Measurements from ENCODE around the gene AGBL1. TPM values are rescaled to one million over a fixed set of nuclear protein-coding genes. Genes with fewer than 3 reads are reported as not detected.
"Not testable (repeated sequence)": the region's sequence is repeated elsewhere in the genome, so short reads cannot be mapped to it uniquely, and the experiment has no call there.

The AGBL1 gene
- total and polyA plus RNA-seq, 2 donors: under 0.01 to 0.02 TPM

DNA sequence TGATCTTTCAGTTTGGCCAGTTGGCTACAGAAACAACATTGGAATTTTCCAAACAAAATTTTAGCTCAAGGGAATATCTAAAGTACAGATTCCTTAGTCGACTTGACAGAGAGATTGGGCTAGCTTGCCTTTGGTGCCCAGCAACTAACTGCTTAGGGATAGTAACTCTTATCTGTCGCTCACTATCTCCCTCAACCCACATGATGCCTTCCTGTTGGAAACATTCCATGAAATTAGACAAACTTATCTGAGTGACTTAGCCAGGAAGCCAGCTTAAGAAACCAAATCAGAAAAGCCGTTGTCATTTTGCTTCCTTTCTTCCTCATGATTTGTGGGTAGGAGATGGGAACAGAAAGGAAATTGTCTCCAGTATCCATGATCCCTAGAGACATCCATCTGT lies 791.2 kb downstream of the AGBL1 start:
- Histone ChIP-seq H3K4me1 (ENCODE audit: control insufficient read depth in 2 of 2, insufficient read depth in 2 of 2, low read length in 2 of 2) (no peaks in the 10 kb centered on the region), H3K4me3 (ENCODE audit: low read length in 2 of 2) (no peak overlapping the region)

DNA sequence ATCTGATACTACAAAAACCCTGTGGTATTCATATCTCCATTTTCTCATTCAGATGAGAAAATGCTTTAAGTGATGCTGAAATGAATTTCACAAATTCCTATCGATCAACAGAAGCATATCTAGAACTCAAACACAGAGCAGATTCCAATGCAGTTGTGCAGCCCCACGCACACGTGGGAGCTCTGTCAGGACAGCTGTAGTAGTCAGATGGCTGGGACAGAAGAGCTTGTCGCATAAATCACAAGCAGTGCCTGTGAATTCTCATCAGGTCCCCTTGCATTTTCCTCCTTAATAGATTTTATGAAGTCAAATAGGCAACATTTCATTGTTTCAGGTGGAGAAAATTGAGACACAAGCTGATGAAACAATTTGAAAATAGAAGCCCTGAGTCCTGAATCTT lies 792.3 kb downstream of the AGBL1 start:
- Histone ChIP-seq H3K36me3 (ENCODE audit: control insufficient read depth in 2 of 2, insufficient read depth in 2 of 2, low read length in 1 of 2) (no peaks in the 10 kb centered on the region), H3K27ac (ENCODE audit: low read depth in 1 of 2, low read length in 1 of 2) (no peak overlapping the region), H3K4me3 (ENCODE audit: low read length in 2 of 2) (no peak overlapping the region), H3K27me3 (ENCODE audit: control insufficient read depth in 2 of 2, insufficient read depth in 1 of 2, low read length in 1 of 2) (no peaks in the 10 kb centered on the region), H3K9me3 (ENCODE audit: control insufficient read depth in 2 of 2, insufficient read depth in 1 of 2, low read length in 1 of 2) (no peaks in the 10 kb centered on the region), H3K4me1 (ENCODE audit: control insufficient read depth in 2 of 2, insufficient read depth in 2 of 2, low read length in 2 of 2) (no peaks in the 10 kb centered on the region)
- 92% methylated on average over 4 of the region's 4 CpGs for WGBS
- no peak for DNase-seq (ENCODE audit: low read depth in 6 of 9, low spot score in 9 of 9)

More for the DNA sequence above, 791.2 kb downstream of the AGBL1 start:
- 74% methylated on average over 3 of the region's 3 CpGs for WGBS
- Histone ChIP-seq H3K27me3 (ENCODE audit: control insufficient read depth in 2 of 2, insufficient read depth in 1 of 2, low read length in 1 of 2) (no peaks in the 10 kb centered on the region), H3K36me3 (ENCODE audit: control insufficient read depth in 2 of 2, insufficient read depth in 2 of 2, low read length in 1 of 2) (no peaks in the 10 kb centered on the region), H3K9me3 (ENCODE audit: control insufficient read depth in 2 of 2, insufficient read depth in 1 of 2, low read length in 1 of 2) (no peaks in the 10 kb centered on the region), H3K27ac (ENCODE audit: low read depth in 1 of 2, low read length in 1 of 2) (no peak overlapping the region)
- no peak for DNase-seq (ENCODE audit: low read depth in 6 of 9, low spot score in 9 of 9)

DNA sequence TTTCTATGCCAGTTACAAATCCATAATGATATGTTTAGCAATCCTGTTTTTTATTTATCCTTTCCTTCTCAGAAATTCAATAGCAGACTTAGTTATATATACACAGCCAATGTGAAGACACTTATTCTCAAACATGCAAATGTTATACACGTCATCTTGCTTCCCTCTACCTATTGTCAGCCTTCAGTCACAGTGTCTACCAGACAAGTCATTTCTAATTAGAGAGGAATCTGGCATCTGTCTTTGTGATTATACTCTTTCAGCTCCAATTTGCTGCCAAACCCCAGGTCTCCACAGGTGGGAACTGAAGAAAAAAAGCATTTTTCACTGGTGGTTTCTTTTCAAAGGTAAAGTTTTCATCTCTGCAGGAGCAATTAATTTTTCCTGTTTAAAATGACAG lies 793.1 kb downstream of the AGBL1 start:
- WGBS: 95% methylated on average over 1 of the region's 1 CpG
- Histone ChIP-seq H3K4me1 (ENCODE audit: control insufficient read depth in 2 of 2, insufficient read depth in 2 of 2, low read length in 2 of 2) (no peaks in the 10 kb centered on the region), H3K9me3 (ENCODE audit: control insufficient read depth in 2 of 2, insufficient read depth in 1 of 2, low read length in 1 of 2) (no peaks in the 10 kb centered on the region)

DNA sequence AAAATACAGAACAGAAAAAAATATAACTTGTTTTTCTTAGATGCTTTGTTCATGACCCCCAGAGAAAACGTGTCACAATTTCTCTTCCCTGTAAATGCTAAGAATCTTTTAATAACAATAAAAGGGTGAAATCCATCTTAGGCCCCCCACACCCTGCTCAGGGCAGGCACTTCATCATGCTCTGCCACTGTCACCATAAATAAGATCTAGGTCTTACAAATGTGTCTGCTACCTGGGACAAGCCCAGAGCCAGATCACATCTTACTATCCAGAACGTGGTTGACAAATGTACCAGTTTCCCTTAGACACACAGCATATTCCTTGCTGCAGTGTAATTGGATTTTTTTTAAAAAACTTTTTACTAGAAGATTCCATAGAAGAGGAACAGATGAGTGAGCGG lies 795.4 kb downstream of the AGBL1 start:
- no peak for DNase-seq (ENCODE audit: low read depth in 6 of 9, low spot score in 9 of 9)
- WGBS: 88% methylated on average over 3 of the region's 3 CpGs
- H3K4me3 ChIP-seq (ENCODE audit: low read length in 2 of 2): no peak overlapping the region
- no peaks in the 10 kb centered on the region for H3K36me3 ChIP-seq (ENCODE audit: control insufficient read depth in 2 of 2, insufficient read depth in 2 of 2, low read length in 1 of 2)
- H3K27me3 ChIP-seq (ENCODE audit: control insufficient read depth in 2 of 2, insufficient read depth in 1 of 2, low read length in 1 of 2): no peaks in the 10 kb centered on the region
- no peaks in the 10 kb centered on the region for H3K9me3 ChIP-seq (ENCODE audit: control insufficient read depth in 2 of 2, insufficient read depth in 1 of 2, low read length in 1 of 2)
- H3K4me1 ChIP-seq (ENCODE audit: control insufficient read depth in 2 of 2, insufficient read depth in 2 of 2, low read length in 2 of 2): no peaks in the 10 kb centered on the region
- H3K27ac ChIP-seq (ENCODE audit: low read depth in 1 of 2, low read length in 1 of 2): no peak overlapping the region

More for the DNA sequence above, 793.1 kb downstream of the AGBL1 start:
- no peak overlapping the region for H3K27ac ChIP-seq (ENCODE audit: low read depth in 1 of 2, low read length in 1 of 2)
- no peak overlapping the region for H3K4me3 ChIP-seq (ENCODE audit: low read length in 2 of 2)
- no peak for DNase-seq (ENCODE audit: low read depth in 6 of 9, low spot score in 9 of 9)
- H3K36me3 ChIP-seq (ENCODE audit: control insufficient read depth in 2 of 2, insufficient read depth in 2 of 2, low read length in 1 of 2): no peaks in the 10 kb centered on the region
- H3K27me3 ChIP-seq (ENCODE audit: control insufficient read depth in 2 of 2, insufficient read depth in 1 of 2, low read length in 1 of 2): no peaks in the 10 kb centered on the region

DNA sequence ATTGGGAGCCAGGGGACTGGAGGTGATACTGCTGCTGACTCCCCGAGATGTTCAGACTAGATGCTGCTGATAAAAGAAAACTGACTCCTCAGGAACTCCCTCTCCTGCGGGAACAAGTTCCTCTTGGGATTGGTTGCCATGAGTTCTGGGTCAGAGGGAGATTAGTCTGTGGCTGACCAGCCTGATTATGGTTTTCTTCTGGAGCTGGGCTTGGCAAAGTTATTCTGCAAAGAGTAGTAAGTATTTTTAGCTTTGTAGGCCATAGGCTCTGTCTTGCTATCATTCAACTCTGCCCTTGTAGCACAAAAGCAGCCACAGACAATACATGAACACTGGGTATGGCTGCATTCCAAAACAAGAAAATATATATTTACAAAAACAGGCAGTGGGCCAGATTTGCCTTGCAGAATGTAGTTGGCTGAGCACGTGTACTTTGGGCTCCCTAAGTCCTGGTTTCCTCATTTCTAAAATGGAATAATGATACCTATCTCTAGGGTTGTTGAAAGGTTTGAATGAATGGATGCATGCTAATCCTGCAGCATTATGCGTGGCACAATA lies 796.8 kb downstream of the AGBL1 start:
- no peak overlapping the region for H3K27ac ChIP-seq (ENCODE audit: low read depth in 1 of 2, low read length in 1 of 2)
- no peaks in the 10 kb centered on the region for H3K9me3 ChIP-seq (ENCODE audit: control insufficient read depth in 2 of 2, insufficient read depth in 1 of 2, low read length in 1 of 2)
- 84% methylated on average over 4 of the region's 4 CpGs for WGBS
- H3K4me3 ChIP-seq (ENCODE audit: low read length in 2 of 2): no peak overlapping the region
- H3K36me3 ChIP-seq (ENCODE audit: control insufficient read depth in 2 of 2, insufficient read depth in 2 of 2, low read length in 1 of 2): no peaks in the 10 kb centered on the region
- H3K27me3 ChIP-seq (ENCODE audit: control insufficient read depth in 2 of 2, insufficient read depth in 1 of 2, low read length in 1 of 2): no peaks in the 10 kb centered on the region
- no peak for DNase-seq (ENCODE audit: low read depth in 6 of 9, low spot score in 9 of 9)
- no peaks in the 10 kb centered on the region for H3K4me1 ChIP-seq (ENCODE audit: control insufficient read depth in 2 of 2, insufficient read depth in 2 of 2, low read length in 2 of 2)

DNA sequence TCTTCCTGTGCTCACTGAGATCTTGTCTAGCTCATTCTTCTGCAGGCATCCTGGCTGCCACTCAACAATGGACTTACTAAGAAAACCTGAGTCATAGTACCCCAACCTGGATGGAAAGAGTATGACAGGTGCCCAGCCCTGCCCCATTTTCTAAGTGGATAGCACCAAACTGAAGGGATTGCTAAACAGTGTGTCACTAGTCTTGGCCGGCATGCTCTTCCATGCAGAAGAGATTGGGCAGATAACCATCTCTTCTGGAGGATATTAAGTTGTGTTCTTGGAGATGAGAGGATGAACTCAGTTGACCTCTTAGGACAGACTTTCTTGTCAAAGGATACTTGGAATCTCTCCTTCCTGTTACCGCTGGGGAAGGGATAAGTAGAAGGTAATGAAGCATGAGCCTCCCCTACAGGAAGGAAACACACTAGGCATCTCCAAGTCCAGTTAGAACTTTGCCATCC lies 797.5 kb downstream of the AGBL1 start:
- no peak for DNase-seq (ENCODE audit: low read depth in 6 of 9, low spot score in 9 of 9)
- Histone ChIP-seq H3K36me3 (ENCODE audit: control insufficient read depth in 2 of 2, insufficient read depth in 2 of 2, low read length in 1 of 2) (no peaks in the 10 kb centered on the region), H3K27me3 (ENCODE audit: control insufficient read depth in 2 of 2, insufficient read depth in 1 of 2, low read length in 1 of 2) (no peaks in the 10 kb centered on the region), H3K27ac (ENCODE audit: low read depth in 1 of 2, low read length in 1 of 2) (no peak overlapping the region), H3K4me1 (ENCODE audit: control insufficient read depth in 2 of 2, insufficient read depth in 2 of 2, low read length in 2 of 2) (no peaks in the 10 kb centered on the region), H3K9me3 (ENCODE audit: control insufficient read depth in 2 of 2, insufficient read depth in 1 of 2, low read length in 1 of 2) (no peaks in the 10 kb centered on the region), H3K4me3 (ENCODE audit: low read length in 2 of 2) (no peak overlapping the region)
- WGBS: 61% methylated on average over 2 of the region's 2 CpGs

DNA sequence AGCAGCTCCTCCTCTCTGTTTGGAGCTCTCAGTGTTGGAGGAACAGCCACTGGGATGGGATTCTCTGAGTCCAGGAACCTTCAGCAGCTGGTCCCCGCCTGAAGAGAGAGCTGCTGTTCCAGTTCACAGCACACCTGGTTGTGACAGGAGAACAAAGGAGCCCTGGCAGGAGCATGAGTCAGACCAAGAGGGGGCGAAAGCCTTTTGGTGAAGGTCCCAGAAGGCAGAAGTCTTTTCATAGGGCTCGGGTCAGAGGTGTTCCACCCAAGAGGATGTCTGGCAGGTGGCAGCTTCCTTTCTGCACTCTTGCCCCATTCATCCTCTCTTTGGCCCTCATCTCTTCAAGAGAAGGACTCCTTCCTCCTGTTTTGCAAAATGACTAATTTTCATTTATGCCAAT lies 799.2 kb downstream of the AGBL1 start:
- not testable (repeated sequence) for H3K9me3 ChIP-seq (ENCODE audit: control insufficient read depth in 2 of 2, insufficient read depth in 1 of 2, low read length in 1 of 2); H3K27ac ChIP-seq (ENCODE audit: low read depth in 1 of 2, low read length in 1 of 2)
- WGBS: 81% methylated on average over 3 of the region's 3 CpGs

DNA sequence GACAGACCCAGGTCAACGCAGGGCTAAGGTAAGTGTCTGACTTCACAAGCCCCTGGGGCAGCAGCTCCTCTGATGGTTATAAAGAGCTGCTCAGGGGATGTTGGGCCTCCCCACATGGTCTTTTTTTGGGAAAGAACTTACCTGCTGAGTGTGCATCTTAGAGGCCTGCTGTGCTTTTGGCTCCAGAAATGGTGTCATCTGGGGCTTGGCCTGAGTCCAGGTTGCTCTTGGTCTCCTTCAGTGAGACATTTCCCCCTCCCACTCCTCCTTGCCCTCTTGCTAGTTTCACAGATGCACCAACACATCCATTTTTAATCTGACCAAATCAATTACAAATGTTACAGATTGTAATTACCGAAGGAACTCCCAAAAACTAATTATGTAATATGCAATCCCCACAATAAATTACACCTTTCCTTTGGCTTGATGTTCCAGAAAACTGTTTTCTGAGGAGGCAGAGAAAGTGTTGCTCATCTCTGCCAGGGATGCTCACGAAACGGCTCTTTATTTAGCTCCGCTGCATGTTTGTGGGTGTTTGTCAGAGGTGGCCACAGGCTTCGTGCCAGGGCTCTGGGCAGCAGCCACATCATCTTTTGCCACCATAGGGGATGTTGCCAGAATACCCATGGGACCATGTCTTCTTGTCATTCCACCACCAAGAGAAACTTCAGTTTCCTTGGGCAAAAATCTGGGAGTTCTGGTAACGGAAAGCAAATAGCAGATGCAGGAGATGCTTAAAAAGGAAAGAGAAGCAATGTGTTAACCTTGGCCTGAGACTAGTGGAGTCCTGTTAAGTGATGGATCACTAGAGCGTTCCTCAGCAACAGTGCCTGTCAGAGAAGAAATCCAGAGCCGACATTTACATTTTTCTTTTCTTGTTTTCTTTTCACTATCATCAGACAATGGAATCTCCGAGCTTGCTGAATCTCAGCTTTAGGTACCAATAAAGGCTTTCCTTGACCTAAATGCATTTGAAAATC lies 799.9 kb downstream of the AGBL1 start:
- no peaks in the 10 kb centered on the region for H3K4me1 ChIP-seq (ENCODE audit: control insufficient read depth in 2 of 2, insufficient read depth in 2 of 2, low read length in 2 of 2)
- H3K4me3 ChIP-seq (ENCODE audit: low read length in 2 of 2): no peak overlapping the region
- DNase-seq (ENCODE audit: low read depth in 6 of 9, low spot score in 9 of 9): no peak
- H3K27ac ChIP-seq (ENCODE audit: low read depth in 1 of 2, low read length in 1 of 2): no peak overlapping the region
- no peaks in the 10 kb centered on the region for H3K36me3 ChIP-seq (ENCODE audit: control insufficient read depth in 2 of 2, insufficient read depth in 2 of 2, low read length in 1 of 2)
- no peaks in the 10 kb centered on the region for H3K27me3 ChIP-seq (ENCODE audit: control insufficient read depth in 2 of 2, insufficient read depth in 1 of 2, low read length in 1 of 2)
- 92% methylated on average over 10 of the region's 10 CpGs for WGBS
- H3K9me3 ChIP-seq (ENCODE audit: control insufficient read depth in 2 of 2, insufficient read depth in 1 of 2, low read length in 1 of 2): no peaks in the 10 kb centered on the region

More for the DNA sequence above, 799.2 kb downstream of the AGBL1 start:
- not testable (repeated sequence) for H3K27me3 ChIP-seq (ENCODE audit: control insufficient read depth in 2 of 2, insufficient read depth in 1 of 2, low read length in 1 of 2); H3K4me3 ChIP-seq (ENCODE audit: low read length in 2 of 2); H3K36me3 ChIP-seq (ENCODE audit: control insufficient read depth in 2 of 2, insufficient read depth in 2 of 2, low read length in 1 of 2); H3K4me1 ChIP-seq (ENCODE audit: control insufficient read depth in 2 of 2, insufficient read depth in 2 of 2, low read length in 2 of 2); DNase-seq (ENCODE audit: low read depth in 6 of 9, low spot score in 9 of 9)

DNA sequence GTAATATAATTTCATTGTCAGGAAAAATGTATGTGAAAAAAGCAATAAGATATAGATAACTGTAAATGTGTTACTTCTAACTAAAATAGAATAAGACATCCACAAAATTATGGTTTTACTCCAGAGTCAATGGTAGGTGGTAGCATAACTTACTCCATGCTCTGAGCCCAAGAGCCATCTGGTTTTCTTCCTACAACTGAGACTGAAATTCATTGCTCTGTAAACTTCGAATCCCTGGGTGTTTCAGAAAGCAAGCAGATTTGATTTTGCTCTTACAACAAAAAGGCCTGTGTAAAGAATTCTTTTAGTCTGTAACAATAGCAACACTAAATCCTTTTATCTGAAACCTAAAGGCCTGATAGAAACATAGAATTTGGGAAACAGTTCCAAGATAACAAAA lies 805.9 kb downstream of the AGBL1 start:
- 70% methylated on average over 1 of the region's 1 CpG for WGBS
- Histone ChIP-seq H3K9me3 (ENCODE audit: control insufficient read depth in 2 of 2, insufficient read depth in 1 of 2, low read length in 1 of 2) (no peaks in the 10 kb centered on the region), H3K27me3 (ENCODE audit: control insufficient read depth in 2 of 2, insufficient read depth in 1 of 2, low read length in 1 of 2) (no peaks in the 10 kb centered on the region), H3K4me1 (ENCODE audit: control insufficient read depth in 2 of 2, insufficient read depth in 2 of 2, low read length in 2 of 2) (no peaks in the 10 kb centered on the region), H3K36me3 (ENCODE audit: control insufficient read depth in 2 of 2, insufficient read depth in 2 of 2, low read length in 1 of 2) (no peaks in the 10 kb centered on the region), H3K4me3 (ENCODE audit: low read length in 2 of 2) (no peak overlapping the region), H3K27ac (ENCODE audit: low read depth in 1 of 2, low read length in 1 of 2) (no peak overlapping the region)
- DNase-seq (ENCODE audit: low read depth in 6 of 9, low spot score in 9 of 9): no peak
